ENCODE measurements around the gene SLC22A13.
"Not testable (repeated sequence)": the region's sequence is repeated elsewhere in the genome, so short reads cannot be mapped to it uniquely, and the experiment has no call there.

SLC22A13 gene

GRCh38 chr3:38307599-38307998, 42.0 kb downstream of the SLC22A13 start:
- no peak for DNase-seq

- DNase-seq = no peak
These were observed 42.8 kb downstream of the SLC22A13 start for GRCh38 chr3:38308456-38308855.

GRCh38 chr3:38311476-38311875, 45.9 kb downstream of the SLC22A13 start:
- DNase-seq = no peak

- no peak for DNase-seq
These were observed 46.3 kb downstream of the SLC22A13 start for GRCh38 chr3:38311941-38312340.

- no peak for DNase-seq
These were observed 46.7 kb downstream of the SLC22A13 start for GRCh38 chr3:38312356-38312755.

GRCh38 chr3:38313263-38313662, 47.7 kb downstream of the SLC22A13 start:
- no peak for DNase-seq

GRCh38 chr3:38313695-38314094, 48.1 kb downstream of the SLC22A13 start:
- DNase-seq = no peak

- no peak for DNase-seq
These were observed 48.6 kb downstream of the SLC22A13 start for GRCh38 chr3:38314112-38314763.

GRCh38 chr3:38314764-38315487, 49.3 kb downstream of the SLC22A13 start:
- no peak for DNase-seq

GRCh38 chr3:38315488-38316230, 50.0 kb downstream of the SLC22A13 start:
- DNase-seq = no peak

GRCh38 chr3:38316356-38317191, 51.0 kb downstream of the SLC22A13 start:
- no peak for DNase-seq

- DNase-seq = no peak
These were observed 51.7 kb downstream of the SLC22A13 start for GRCh38 chr3:38317192-38317759.

- no peak for DNase-seq
These were observed 53.4 kb downstream of the SLC22A13 start for GRCh38 chr3:38318766-38319671.

GRCh38 chr3:38320638-38321037, 55.0 kb downstream of the SLC22A13 start:
- DNase-seq = not testable (repeated sequence)

GRCh38 chr3:38323060-38323459, 57.4 kb downstream of the SLC22A13 start:
- no peak for DNase-seq

- DNase-seq = no peak
These were observed 59.6 kb downstream of the SLC22A13 start for GRCh38 chr3:38325256-38325655.

GRCh38 chr3:38327335-38328009, 61.9 kb downstream of the SLC22A13 start:
- DNase-seq = peak; percentile 71

All from T1000 (cell line).